ENCODE data around the gene TOX3.

The TOX3 gene

DNA sequence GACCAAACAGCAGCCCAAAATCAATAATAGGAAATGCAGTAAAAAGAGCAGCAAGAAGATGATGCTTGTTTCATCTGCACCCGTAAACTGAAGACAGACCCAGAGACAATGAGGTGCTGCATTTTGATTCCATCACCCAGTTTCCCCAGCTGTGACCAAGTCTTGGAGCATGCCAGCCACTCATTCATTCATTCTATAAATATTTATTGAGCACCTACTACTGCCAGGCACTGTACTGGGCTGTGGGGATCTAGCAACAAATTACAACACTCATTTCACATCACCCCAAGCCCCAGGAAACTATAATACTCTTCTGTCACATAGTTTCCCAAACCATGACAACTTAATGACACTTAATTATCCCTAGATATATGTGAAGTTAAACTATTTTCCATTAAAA lies 79.2 kb downstream of the TOX3 start:
- Histone ChIP-seq H3K36me3 (ENCODE audit: control insufficient read depth, insufficient read depth, low read length) (peaks cover 3% of the 10 kb centered on the region; the same call in 1 of the 2 replicates), H3K4me3 (ENCODE audit: low read depth, low read length) (no peak overlapping the region), H3K9ac (ENCODE audit: low read length) (no peak overlapping the region), H3K27ac (ENCODE audit: low read depth, low read length) (no peak overlapping the region), H3K27me3 (ENCODE audit: control insufficient read depth, insufficient read depth, low read length) (no peaks in the 10 kb centered on the region), H3K4me1 (ENCODE audit: control insufficient read depth, insufficient read depth, low read length) (peaks cover 27% of the 10 kb centered on the region), H3K9me3 (ENCODE audit: control insufficient read depth, insufficient read depth, low read depth, low read length) (no peaks in the 10 kb centered on the region)

DNA sequence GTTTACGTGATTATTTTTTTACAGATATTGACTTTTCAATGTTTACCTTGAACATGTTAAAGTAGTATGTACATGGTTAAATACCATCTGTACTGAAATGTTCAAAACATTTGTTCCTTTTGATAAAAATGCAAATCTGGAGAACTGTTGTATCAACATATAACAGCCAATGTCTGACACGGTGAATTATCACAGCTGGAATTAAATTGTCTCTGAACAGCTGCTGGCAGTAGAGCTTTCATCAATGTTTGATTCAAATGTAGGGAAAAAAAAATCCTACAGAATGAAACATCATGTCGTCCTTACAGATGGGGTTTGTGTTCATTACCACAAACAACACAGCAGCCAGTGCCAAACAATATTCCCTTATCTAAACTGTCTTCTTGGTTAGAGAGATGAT lies 79.9 kb downstream of the TOX3 start:
- Histone ChIP-seq H3K9me3 (ENCODE audit: control insufficient read depth, insufficient read depth, low read depth, low read length) (no peaks in the 10 kb centered on the region), H3K36me3 (ENCODE audit: control insufficient read depth, insufficient read depth, low read length) (peaks cover 3% of the 10 kb centered on the region; the same call in 1 of the 2 replicates), H3K27ac (ENCODE audit: low read depth, low read length) (no peak overlapping the region), H3K27me3 (ENCODE audit: control insufficient read depth, insufficient read depth, low read length) (no peaks in the 10 kb centered on the region), H3K4me3 (ENCODE audit: low read depth, low read length) (no peak overlapping the region), H3K9ac (ENCODE audit: low read length) (no peak overlapping the region), H3K4me1 (ENCODE audit: control insufficient read depth, insufficient read depth, low read length) (peaks cover 30% of the 10 kb centered on the region)

DNA sequence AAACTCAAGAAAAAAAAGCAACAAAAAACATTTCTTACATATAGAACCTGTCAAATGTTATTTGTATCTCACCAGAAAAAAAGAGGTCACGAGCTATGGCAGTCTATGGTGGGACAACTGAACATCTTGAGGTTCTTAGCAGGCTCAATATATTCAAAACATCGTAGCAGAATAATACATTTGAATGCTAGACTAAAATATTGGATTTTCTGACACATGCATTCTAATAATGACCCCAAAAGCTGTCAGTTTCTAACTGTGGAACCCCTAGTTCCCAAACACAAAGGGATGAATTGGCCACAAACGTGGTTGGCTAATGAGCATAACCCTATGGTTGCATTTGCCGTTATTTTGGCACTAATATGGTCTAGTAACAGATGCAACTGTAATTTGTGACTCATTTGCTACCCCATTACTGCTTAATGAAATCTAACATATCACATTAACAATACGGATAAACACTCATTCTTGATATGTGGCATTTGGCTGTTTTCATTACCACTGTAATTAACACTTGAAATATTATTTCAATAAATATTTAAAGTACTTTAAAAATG lies 81.2 kb downstream of the TOX3 start:
- Histone ChIP-seq H3K27ac (ENCODE audit: low read depth, low read length) (no peak overlapping the region), H3K9ac (ENCODE audit: low read length) (no peak overlapping the region), H3K4me3 (ENCODE audit: low read depth, low read length) (no peak overlapping the region), H3K36me3 (ENCODE audit: control insufficient read depth, insufficient read depth, low read length) (peaks cover 3% of the 10 kb centered on the region; the same call in 1 of the 2 replicates), H3K4me1 (ENCODE audit: control insufficient read depth, insufficient read depth, low read length) (peaks cover 42% of the 10 kb centered on the region), H3K9me3 (ENCODE audit: control insufficient read depth, insufficient read depth, low read depth, low read length) (no peaks in the 10 kb centered on the region), H3K27me3 (ENCODE audit: control insufficient read depth, insufficient read depth, low read length) (no peaks in the 10 kb centered on the region)

DNA sequence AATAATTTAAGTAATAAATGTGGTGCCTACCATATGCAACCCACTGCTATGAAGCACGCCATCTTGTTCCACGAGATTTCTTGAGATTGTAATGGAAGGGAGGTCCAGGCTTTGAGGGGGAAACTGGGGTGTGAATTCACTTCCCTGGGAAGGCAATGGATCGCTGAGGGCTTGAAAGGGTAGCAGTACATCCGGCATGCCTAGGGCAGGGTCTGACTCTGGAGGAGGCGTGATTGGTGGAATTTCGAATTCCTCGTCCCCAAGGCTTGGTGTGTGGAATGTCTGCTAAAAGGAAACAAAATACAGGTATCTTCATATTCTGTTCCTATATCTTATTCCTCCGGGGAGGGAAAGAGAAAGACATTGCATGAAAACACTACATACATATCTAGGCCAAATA lies 83.0 kb downstream of the TOX3 start:
- H3K9me3 ChIP-seq (ENCODE audit: control insufficient read depth, insufficient read depth, low read depth, low read length), result no peaks in the 10 kb centered on the region
- H3K4me1 ChIP-seq (ENCODE audit: control insufficient read depth, insufficient read depth, low read length), result peaks cover 34% of the 10 kb centered on the region
- no peak overlapping the region for H3K4me3 ChIP-seq (ENCODE audit: low read depth, low read length)
- peaks cover 3% of the 10 kb centered on the region; the same call in 1 of the 2 replicates for H3K36me3 ChIP-seq (ENCODE audit: control insufficient read depth, insufficient read depth, low read length)
- H3K27me3 ChIP-seq (ENCODE audit: control insufficient read depth, insufficient read depth, low read length), result no peaks in the 10 kb centered on the region
- H3K9ac ChIP-seq (ENCODE audit: low read length), result no peak overlapping the region
- H3K27ac ChIP-seq (ENCODE audit: low read depth, low read length), result no peak overlapping the region

DNA sequence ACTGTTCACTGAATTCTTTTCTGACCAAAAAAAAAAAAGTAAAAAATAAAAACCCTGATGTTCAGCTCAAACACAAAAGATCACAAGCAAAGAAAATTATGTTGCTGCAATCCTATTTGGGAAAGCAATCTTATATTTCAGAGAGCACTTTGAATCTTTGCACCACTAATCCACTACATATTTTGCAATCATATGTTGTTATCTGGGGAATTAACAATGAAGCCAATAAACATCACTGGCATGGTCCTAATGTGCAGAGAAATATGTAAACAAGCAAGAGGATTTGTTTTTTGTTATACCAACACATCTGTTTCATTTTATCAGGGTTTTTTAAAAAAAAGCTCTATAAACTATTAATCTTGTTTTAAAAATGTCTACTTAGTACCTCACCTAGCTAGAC lies 84.1 kb downstream of the TOX3 start:
- H3K9ac ChIP-seq (ENCODE audit: low read length), result no peak overlapping the region
- peaks cover 3% of the 10 kb centered on the region; the same call in 1 of the 2 replicates for H3K36me3 ChIP-seq (ENCODE audit: control insufficient read depth, insufficient read depth, low read length)
- H3K9me3 ChIP-seq (ENCODE audit: control insufficient read depth, insufficient read depth, low read depth, low read length), result no peaks in the 10 kb centered on the region
- no peaks in the 10 kb centered on the region for H3K27me3 ChIP-seq (ENCODE audit: control insufficient read depth, insufficient read depth, low read length)
- H3K4me3 ChIP-seq (ENCODE audit: low read depth, low read length), result no peak overlapping the region
- peaks cover 36% of the 10 kb centered on the region for H3K4me1 ChIP-seq (ENCODE audit: control insufficient read depth, insufficient read depth, low read length)
- H3K27ac ChIP-seq (ENCODE audit: low read depth, low read length), result no peak overlapping the region

DNA sequence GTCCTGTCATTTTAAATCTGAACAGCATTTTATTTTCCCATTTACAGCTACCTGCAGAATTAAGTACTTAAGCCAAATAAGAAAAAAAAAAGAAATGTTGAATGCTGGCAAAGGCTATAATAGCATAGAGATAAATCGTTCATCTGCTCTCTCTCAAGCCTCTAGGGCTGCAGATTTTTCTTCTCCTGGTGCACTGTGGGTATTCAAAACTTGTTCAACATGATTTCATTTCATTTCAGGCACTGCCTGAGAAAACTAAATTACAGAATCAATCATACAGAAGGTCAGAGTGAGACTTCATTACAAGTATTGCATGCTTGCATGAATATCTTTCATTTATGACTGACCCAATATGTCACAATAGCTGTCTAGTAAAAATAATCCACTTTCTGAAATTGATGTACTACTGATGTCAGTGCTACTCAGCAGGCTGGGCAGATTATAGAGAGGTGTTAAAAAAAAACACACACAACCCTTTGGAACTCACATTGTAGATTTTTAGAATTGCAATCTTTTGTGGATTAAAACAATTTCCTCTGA lies 86.2 kb downstream of the TOX3 start:
- peaks cover 3% of the 10 kb centered on the region; the same call in 1 of the 2 replicates for H3K36me3 ChIP-seq (ENCODE audit: control insufficient read depth, insufficient read depth, low read length)
- no peak overlapping the region for H3K9ac ChIP-seq (ENCODE audit: low read length)
- H3K4me3 ChIP-seq (ENCODE audit: low read depth, low read length), result no peak overlapping the region
- H3K27me3 ChIP-seq (ENCODE audit: control insufficient read depth, insufficient read depth, low read length), result no peaks in the 10 kb centered on the region
- H3K9me3 ChIP-seq (ENCODE audit: control insufficient read depth, insufficient read depth, low read depth, low read length), result no peaks in the 10 kb centered on the region
- peaks cover 41% of the 10 kb centered on the region for H3K4me1 ChIP-seq (ENCODE audit: control insufficient read depth, insufficient read depth, low read length)
- no peak overlapping the region for H3K27ac ChIP-seq (ENCODE audit: low read depth, low read length)

DNA sequence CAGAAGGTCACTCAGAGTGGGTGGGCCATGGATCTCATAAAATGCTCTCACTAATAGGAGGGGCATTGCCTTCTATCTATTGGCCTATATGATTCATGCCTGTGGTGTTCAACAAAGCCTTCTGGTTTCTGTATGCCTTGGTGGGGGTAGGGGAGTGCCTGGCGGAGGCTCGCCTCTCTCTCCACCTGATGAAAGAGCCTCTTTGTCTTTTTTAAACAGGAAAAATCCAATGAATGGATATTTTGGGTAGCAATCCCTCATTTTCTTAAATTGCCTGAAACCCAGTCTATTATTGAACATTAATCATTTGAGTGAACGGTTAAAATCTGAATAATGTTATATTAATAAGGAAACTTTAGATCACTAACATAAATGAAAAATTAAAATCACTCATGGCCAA lies 90.6 kb downstream of the TOX3 start:
- Histone ChIP-seq H3K27me3 (ENCODE audit: control insufficient read depth, insufficient read depth, low read length) (no peaks in the 10 kb centered on the region), H3K27ac (ENCODE audit: low read depth, low read length) (peak overlapping the region; percentile 68), H3K36me3 (ENCODE audit: control insufficient read depth, insufficient read depth, low read length) (no peaks in the 10 kb centered on the region), H3K4me3 (ENCODE audit: low read depth, low read length) (no peak overlapping the region), H3K9me3 (ENCODE audit: control insufficient read depth, insufficient read depth, low read depth, low read length) (no peaks in the 10 kb centered on the region), H3K4me1 (ENCODE audit: control insufficient read depth, insufficient read depth, low read length) (peaks cover 40% of the 10 kb centered on the region), H3K9ac (ENCODE audit: low read length) (no peak overlapping the region)

DNA sequence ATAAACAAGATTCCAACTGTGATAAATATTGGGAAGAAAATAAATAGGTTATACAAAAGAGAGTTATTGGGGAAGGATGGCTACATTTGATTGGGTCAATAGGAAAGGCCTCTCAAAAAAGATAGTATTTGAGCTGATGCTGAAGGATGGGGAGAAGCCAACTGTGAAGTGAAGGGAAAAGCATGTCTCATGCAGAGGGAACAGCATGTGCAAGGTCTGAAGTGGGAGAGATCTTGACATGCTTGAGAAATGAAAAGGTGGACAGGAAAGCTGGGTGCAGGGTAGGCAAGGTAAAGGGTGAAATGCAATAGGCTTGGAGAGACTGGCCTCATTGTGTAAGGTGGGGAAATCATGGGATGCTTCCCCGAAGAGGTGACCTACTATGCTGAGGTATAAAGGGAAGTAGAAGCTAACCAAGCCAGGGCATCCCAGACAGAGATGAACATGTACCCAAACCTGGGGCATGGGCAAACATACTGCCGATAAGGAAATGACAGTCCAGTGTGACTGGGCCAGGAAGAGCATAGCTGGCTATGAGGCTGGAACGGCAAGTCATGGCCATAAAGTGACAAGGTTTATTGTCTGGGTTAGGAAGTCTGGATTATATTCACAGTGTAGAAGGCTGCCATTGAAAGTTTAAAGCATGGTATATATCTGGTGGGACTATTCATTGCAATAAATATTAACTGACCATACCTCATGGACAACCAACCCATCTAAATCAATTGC lies 91.2 kb downstream of the TOX3 start:
- peaks cover 34% of the 10 kb centered on the region for H3K4me1 ChIP-seq (ENCODE audit: control insufficient read depth, insufficient read depth, low read length)
- H3K36me3 ChIP-seq (ENCODE audit: control insufficient read depth, insufficient read depth, low read length), result no peaks in the 10 kb centered on the region
- H3K9ac ChIP-seq (ENCODE audit: low read length), result no peak overlapping the region
- H3K9me3 ChIP-seq (ENCODE audit: control insufficient read depth, insufficient read depth, low read depth, low read length), result no peaks in the 10 kb centered on the region
- no peaks in the 10 kb centered on the region for H3K27me3 ChIP-seq (ENCODE audit: control insufficient read depth, insufficient read depth, low read length)
- H3K27ac ChIP-seq (ENCODE audit: low read depth, low read length), result no peak overlapping the region
- H3K4me3 ChIP-seq (ENCODE audit: low read depth, low read length), result no peak overlapping the region

DNA sequence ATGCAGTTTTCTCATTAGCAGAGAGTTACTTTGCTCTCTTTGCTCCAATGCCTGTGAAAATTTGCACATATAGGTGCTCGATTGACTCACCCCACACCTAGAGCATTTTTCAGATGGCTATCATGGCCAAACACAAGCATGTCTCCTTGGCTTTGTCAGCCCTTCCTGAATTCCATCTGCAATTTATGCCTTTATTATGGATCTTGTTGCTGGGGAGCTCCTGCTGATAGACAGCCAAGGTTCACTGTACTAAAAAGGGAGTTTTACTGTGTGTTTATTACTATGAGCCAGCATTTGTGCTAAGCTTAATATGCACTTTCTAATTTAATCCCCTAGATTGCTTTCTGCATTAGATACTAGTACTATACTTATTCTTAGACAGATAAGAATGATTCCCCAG lies 93.3 kb downstream of the TOX3 start:
- H3K27me3 ChIP-seq (ENCODE audit: control insufficient read depth, insufficient read depth, low read length), result no peaks in the 10 kb centered on the region
- peaks cover 28% of the 10 kb centered on the region for H3K4me1 ChIP-seq (ENCODE audit: control insufficient read depth, insufficient read depth, low read length)
- no peak overlapping the region for H3K9ac ChIP-seq (ENCODE audit: low read length)
- H3K27ac ChIP-seq (ENCODE audit: low read depth, low read length), result no peak overlapping the region
- H3K36me3 ChIP-seq (ENCODE audit: control insufficient read depth, insufficient read depth, low read length), result peaks cover 11% of the 10 kb centered on the region
- H3K9me3 ChIP-seq (ENCODE audit: control insufficient read depth, insufficient read depth, low read depth, low read length), result no peaks in the 10 kb centered on the region
- no peak overlapping the region for H3K4me3 ChIP-seq (ENCODE audit: low read depth, low read length)

DNA sequence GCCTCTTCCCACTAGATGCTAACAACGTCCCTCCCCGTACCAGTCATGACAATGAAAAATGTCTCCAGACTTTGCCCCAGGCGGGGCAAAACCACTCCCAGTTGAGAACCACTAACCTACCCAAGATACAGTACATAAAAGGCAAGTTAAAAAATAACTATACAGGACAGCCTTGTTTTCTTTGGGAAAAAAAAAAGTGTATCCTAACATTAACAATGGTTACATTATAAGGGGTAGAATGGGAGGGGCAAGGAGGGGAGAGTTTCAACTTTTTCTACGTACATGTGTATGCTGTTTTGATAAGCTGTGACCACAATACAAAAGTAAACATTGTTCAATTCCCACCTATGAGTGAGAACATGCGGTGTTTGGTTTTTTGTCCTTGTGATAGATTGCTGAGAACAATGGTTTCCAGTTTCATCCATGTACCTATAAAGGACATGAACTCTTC lies 94.9 kb downstream of the TOX3 start:
- Histone ChIP-seq H3K27me3 (ENCODE audit: control insufficient read depth, insufficient read depth, low read length) (no peaks in the 10 kb centered on the region), H3K36me3 (ENCODE audit: control insufficient read depth, insufficient read depth, low read length) (peaks cover 11% of the 10 kb centered on the region), H3K4me3 (ENCODE audit: low read depth, low read length) (no peak overlapping the region), H3K9me3 (ENCODE audit: control insufficient read depth, insufficient read depth, low read depth, low read length) (no peaks in the 10 kb centered on the region), H3K9ac (ENCODE audit: low read length) (no peak overlapping the region), H3K27ac (ENCODE audit: low read depth, low read length) (no peak overlapping the region), H3K4me1 (ENCODE audit: control insufficient read depth, insufficient read depth, low read length) (peaks cover 20% of the 10 kb centered on the region)

DNA sequence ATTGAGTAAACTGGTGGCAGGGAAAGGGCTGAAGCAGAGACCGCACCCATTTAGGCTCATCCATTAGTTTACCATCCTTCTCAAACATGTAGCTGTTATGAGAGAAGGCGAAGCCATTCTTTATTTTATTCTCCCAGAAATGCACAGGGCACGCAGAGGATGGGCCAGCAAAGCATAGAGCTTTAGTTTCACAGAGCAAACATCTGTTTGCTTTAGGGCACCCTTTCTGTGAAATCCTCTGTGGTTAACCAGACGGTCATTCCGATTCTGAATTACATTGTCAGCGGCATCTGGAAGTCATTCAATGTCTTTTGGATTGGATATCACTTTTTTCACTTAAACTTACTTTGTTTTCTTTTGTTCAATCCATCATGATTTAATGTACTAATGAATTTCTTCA lies 96.0 kb downstream of the TOX3 start:
- Histone ChIP-seq H3K9ac (ENCODE audit: low read length) (no peak overlapping the region), H3K4me1 (ENCODE audit: control insufficient read depth, insufficient read depth, low read length) (peaks cover 19% of the 10 kb centered on the region), H3K27ac (ENCODE audit: low read depth, low read length) (no peak overlapping the region), H3K9me3 (ENCODE audit: control insufficient read depth, insufficient read depth, low read depth, low read length) (no peaks in the 10 kb centered on the region), H3K27me3 (ENCODE audit: control insufficient read depth, insufficient read depth, low read length) (no peaks in the 10 kb centered on the region), H3K36me3 (ENCODE audit: control insufficient read depth, insufficient read depth, low read length) (peaks cover 11% of the 10 kb centered on the region), H3K4me3 (ENCODE audit: low read depth, low read length) (no peak overlapping the region)

Measured in HUES6 (cell line).